Suprapubic skin (tissue), 4 donors: ENCODE results near the gene SLC43A3. TPM values are rescaled to one million over a fixed set of nuclear protein-coding genes. Genes with fewer than 3 reads are reported as not detected.

ENCODE experiments used
- DNase-seq, 2 donors: peaks; one replicate each; pipeline ENCODE4 v3.0.0-alpha.2; 2019; ENCODE audit warnings: low spot score in 2 of 2
- H3K27ac ChIP-seq: fragments of 200-600 bp; sonication (generic); one replicate; pipeline ENCODE4 v1.5.1; 2019
- H3K27me3 ChIP-seq: fragments of 200-600 bp; sonication (generic); one replicate; pipeline ENCODE4 v1.5.1; 2019
- H3K36me3 ChIP-seq: fragments of 200-600 bp; sonication (generic); one replicate; pipeline ENCODE4 v1.5.1; 2019
- H3K4me1 ChIP-seq: fragments of 200-600 bp; sonication (generic); one replicate; pipeline ENCODE4 v1.5.1; 2019
- H3K4me3 ChIP-seq: fragments of 200-600 bp; sonication (generic); one replicate; pipeline ENCODE4 v1.5.1; 2019; ENCODE audit warnings: mild to moderate bottlenecking
- H3K9me3 ChIP-seq: fragments of 200-600 bp; sonication (generic); one replicate; pipeline ENCODE4 v1.5.1; 2019
- CTCF ChIP-seq, 2 donors: fragments of 200-600 bp in 1 of 2; fragments of 450-650 bp in 1 of 2; sonication (generic) in 1 of 2; IDR thresholded peaks; one replicate each; pipeline ENCODE4 v1.5.1; 2016 to 2019; ENCODE audit warnings: antibody characterized with exemption in 2 of 2, mild to moderate bottlenecking in 1 of 2, moderate library complexity in 1 of 2
- EP300 ChIP-seq: sonication (generic); formaldehyde crosslinking; IDR thresholded peaks from one replicate; pipeline ENCODE4 v1.6.1; 2017; ENCODE audit warnings: antibody characterized with exemption
- POLR2A ChIP-seq, 2 donors: fragments of 450-650 bp; IDR thresholded peaks; one replicate each; pipeline ENCODE4 v1.6.1; 2017; ENCODE audit warnings: antibody characterized with exemption in 2 of 2, mild to moderate bottlenecking in 2 of 2, moderate library complexity in 2 of 2
- POLR2AphosphoS5 ChIP-seq, 3 donors: sonication (generic); formaldehyde crosslinking; IDR thresholded peaks; one replicate each; pipeline ENCODE4 v1.6.1; 2017; ENCODE audit warnings: antibody characterized with exemption in 3 of 3
- WGBS: methylation state at CpG from one replicate; pipeline ENCODE4 v1.1.5; 2018; 5-methylcytosine and 5-hydroxymethylcytosine counted together
- total RNA-seq, 4 donors: library from RNA; depleted of rRNA; stranded (reverse); fragments of >200 nt; gene quantifications; one replicate each; pipeline ENCODE4 v1.1.0, GENCODE V29; 2016

Gene SLC43A3
- total RNA-seq = 10 to 100 TPM; 44.5 to 70.4 (median 60.0) TPM

GRCh38 chr11:57426929-57427726 lies at the start of gene SLC43A3:
SLC43A3 (minus strand) TSS chr11:57427121; CDS start chr11:57426172, 949 bp downstream.
- H3K9me3 ChIP-seq = no peaks in the 10 kb centered on the region
- WGBS = 1% methylated on average over 35 of the region's 39 CpGs
- peak; percentile 85 to 86 for DNase-seq
- peaks cover 68% of the 10 kb centered on the region for H3K4me1 ChIP-seq
- peak in 1 of 2 donors; percentile 40 for TF ChIP-seq POLR2A (IDR thresholded peaks at IDR 0.05)
- TF ChIP-seq EP300 = no peak
- TF ChIP-seq POLR2AphosphoS5 (IDR thresholded peaks at IDR 0.05) = peak in 1 of 3 donors; percentile 23
- H3K27me3 ChIP-seq = no peaks in the 10 kb centered on the region
- peak within 1 kb of the TSS; percentile 52 for H3K4me3 ChIP-seq
- peak within 1 kb of the TSS; percentile 94 for H3K27ac ChIP-seq
- H3K36me3 ChIP-seq = no peaks in the 10 kb centered on the region

- DNase-seq = no peak
- Histone ChIP-seq H3K36me3 (no peaks in the 10 kb centered on the region), H3K27me3 (no peaks in the 10 kb centered on the region), H3K4me3 (peak overlapping the region; percentile 56), H3K27ac (no peak overlapping the region), H3K4me1 (peaks cover 23% of the 10 kb centered on the region), H3K9me3 (no peaks in the 10 kb centered on the region)
- WGBS = 12% methylated on average over 31 of the region's 80 CpGs
- TF ChIP-seq POLR2A (IDR thresholded peaks at IDR 0.05) = no peak
- TF ChIP-seq CTCF (IDR thresholded peaks at IDR 0.05) = no peak
- no peak for TF ChIP-seq EP300
- no peak for TF ChIP-seq POLR2AphosphoS5 (IDR thresholded peaks at IDR 0.05)
Measured at GRCh38 chr11:57476047-57476756, 49.3 kb upstream of the SLC43A3 start.

- no peak for TF ChIP-seq POLR2A (IDR thresholded peaks at IDR 0.05)
- TF ChIP-seq POLR2AphosphoS5 (IDR thresholded peaks at IDR 0.05) = no peak
- no peak for TF ChIP-seq EP300
- TF ChIP-seq CTCF (IDR thresholded peaks at IDR 0.05) = no peak
- H3K4me3 ChIP-seq = peak overlapping the region; percentile 56
- no peaks in the 10 kb centered on the region for H3K9me3 ChIP-seq
- no peaks in the 10 kb centered on the region for H3K36me3 ChIP-seq
- WGBS = 63% methylated on average over 5 of the region's 5 CpGs
- no peaks in the 10 kb centered on the region for H3K27me3 ChIP-seq
- H3K27ac ChIP-seq = no peak overlapping the region
- no peak for DNase-seq
- peaks cover 23% of the 10 kb centered on the region for H3K4me1 ChIP-seq
Measured at GRCh38 chr11:57475671-57476046, 48.7 kb upstream of the SLC43A3 start.

GRCh38 chr11:57475191-57475590 lies 48.3 kb upstream of the SLC43A3 start:
- Histone ChIP-seq H3K27me3 (no peaks in the 10 kb centered on the region), H3K4me1 (peaks cover 23% of the 10 kb centered on the region), H3K9me3 (no peaks in the 10 kb centered on the region), H3K36me3 (no peaks in the 10 kb centered on the region), H3K27ac (no peak overlapping the region), H3K4me3 (no peak overlapping the region)
- WGBS = 38% methylated on average over 1 of the region's 1 CpG
- TF ChIP-seq POLR2A (IDR thresholded peaks at IDR 0.05) (no peak), CTCF (IDR thresholded peaks at IDR 0.05) (no peak), POLR2AphosphoS5 (IDR thresholded peaks at IDR 0.05) (no peak), EP300 (no peak)
- no peak for DNase-seq

- no peaks in the 10 kb centered on the region for H3K36me3 ChIP-seq
- H3K9me3 ChIP-seq = no peaks in the 10 kb centered on the region
- 83% methylated on average over 5 of the region's 5 CpGs for WGBS
- no peaks in the 10 kb centered on the region for H3K27me3 ChIP-seq
- TF ChIP-seq CTCF (IDR thresholded peaks at IDR 0.05) = no peak
- TF ChIP-seq POLR2AphosphoS5 (IDR thresholded peaks at IDR 0.05) = no peak
- TF ChIP-seq POLR2A (IDR thresholded peaks at IDR 0.05) = no peak
- TF ChIP-seq EP300 = no peak
- H3K4me3 ChIP-seq = no peak overlapping the region
- H3K4me1 ChIP-seq = peaks cover 23% of the 10 kb centered on the region
- no peak for DNase-seq
- no peak overlapping the region for H3K27ac ChIP-seq
Measured at GRCh38 chr11:57474803-57475115, 47.8 kb upstream of the SLC43A3 start.
